ENCODE results near the gene TBC1D24.
A peak's percentile ranks its signal among the peaks of the same experiment; 100 is the strongest.

Gene TBC1D24

GRCh38 chr16:2458887-2459646 lies 15.9 kb upstream of the TBC1D24 start:
- peaks cover 52% of the 10 kb centered on the region for H3K36me3 Mint-ChIP-seq
- peaks cover 15% of the 10 kb centered on the region for H3K4me1 Mint-ChIP-seq
- no peaks in the 10 kb centered on the region for H3K9me3 Mint-ChIP-seq
- peak overlapping the region; percentile 96 for H3K27ac Mint-ChIP-seq
- DNase-seq (ENCODE audit: low spot score in 2 of 2) = no peak
- peak overlapping the region; percentile 87 for H3K4me3 Mint-ChIP-seq
- ATAC-seq = no peak

- Mint-ChIP-seq H3K4me1 (peaks cover 15% of the 10 kb centered on the region), H3K27ac (peak within 1 kb of the TSS; percentile 96), H3K4me3 (peak within 1 kb of the TSS; percentile 87), H3K36me3 (peaks cover 46% of the 10 kb centered on the region), H3K9me3 (no peaks in the 10 kb centered on the region)
- ATAC-seq = peak; percentile 95
- peak; percentile 94 to 98 for DNase-seq (ENCODE audit: low spot score in 2 of 2)
These were observed 15.1 kb upstream of the TBC1D24 start, which contains the start of gene TEDC2 for GRCh38 chr16:2459647-2460390. TEDC2 (plus strand) TSS chr16:2460109; CDS start chr16:2460145, 36 bp downstream.

- DNase-seq (ENCODE audit: low spot score in 2 of 2) (no peak), ATAC-seq (no peak)
- Mint-ChIP-seq H3K4me1 (peaks cover 15% of the 10 kb centered on the region), H3K36me3 (peaks cover 41% of the 10 kb centered on the region), H3K27ac (no peak overlapping the region), H3K4me3 (peak overlapping the region; percentile 87), H3K9me3 (no peaks in the 10 kb centered on the region)
These were observed 14.6 kb upstream of the TBC1D24 start for GRCh38 chr16:2460391-2460713.

- H3K27ac Mint-ChIP-seq = no peak overlapping the region
- peak overlapping the region; percentile 87 for H3K4me3 Mint-ChIP-seq
- no peaks in the 10 kb centered on the region for H3K9me3 Mint-ChIP-seq
- DNase-seq (ENCODE audit: low spot score in 2 of 2) (no peak), ATAC-seq (no peak)
- peaks cover 35% of the 10 kb centered on the region for H3K36me3 Mint-ChIP-seq
- peaks cover 15% of the 10 kb centered on the region for H3K4me1 Mint-ChIP-seq
These were observed 14.0 kb upstream of the TBC1D24 start for GRCh38 chr16:2460916-2461315.

- ATAC-seq (no peak), DNase-seq (ENCODE audit: low spot score in 2 of 2) (no peak)
- Mint-ChIP-seq H3K27ac (no peak overlapping the region), H3K4me1 (peaks cover 17% of the 10 kb centered on the region), H3K9me3 (no peaks in the 10 kb centered on the region), H3K4me3 (no peak overlapping the region), H3K36me3 (peaks cover 24% of the 10 kb centered on the region)
These were observed 12.7 kb upstream of the TBC1D24 start for GRCh38 chr16:2462031-2462866.

- H3K4me3 Mint-ChIP-seq = no peak overlapping the region
- no peak for DNase-seq (ENCODE audit: low spot score in 2 of 2)
- no peaks in the 10 kb centered on the region for H3K9me3 Mint-ChIP-seq
- H3K27ac Mint-ChIP-seq = no peak overlapping the region
- peaks cover 7% of the 10 kb centered on the region for H3K36me3 Mint-ChIP-seq
- peaks cover 18% of the 10 kb centered on the region for H3K4me1 Mint-ChIP-seq
- ATAC-seq = no peak
These were observed 10.6 kb upstream of the TBC1D24 start for GRCh38 chr16:2464333-2464732.

GRCh38 chr16:2465653-2466415 lies 9.1 kb upstream of the TBC1D24 start:
- ATAC-seq (no peak), DNase-seq (ENCODE audit: low spot score in 2 of 2) (no peak)
- no peaks in the 10 kb centered on the region for H3K36me3 Mint-ChIP-seq
- H3K27ac Mint-ChIP-seq = no peak overlapping the region
- no peak overlapping the region for H3K4me3 Mint-ChIP-seq
- H3K9me3 Mint-ChIP-seq = no peaks in the 10 kb centered on the region
- peaks cover 19% of the 10 kb centered on the region for H3K4me1 Mint-ChIP-seq

- Mint-ChIP-seq H3K9me3 (no peaks in the 10 kb centered on the region), H3K4me3 (peak overlapping the region; percentile 7), H3K36me3 (no peaks in the 10 kb centered on the region), H3K4me1 (peaks cover 19% of the 10 kb centered on the region), H3K27ac (no peak overlapping the region)
- DNase-seq (ENCODE audit: low spot score in 2 of 2) (no peak), ATAC-seq (no peak)
These were observed 8.0 kb upstream of the TBC1D24 start for GRCh38 chr16:2466667-2467527.

- DNase-seq (ENCODE audit: low spot score in 2 of 2) = no peak
- Mint-ChIP-seq H3K4me1 (peaks cover 19% of the 10 kb centered on the region), H3K27ac (no peak overlapping the region), H3K4me3 (peak overlapping the region; percentile 53), H3K36me3 (no peaks in the 10 kb centered on the region), H3K9me3 (no peaks in the 10 kb centered on the region)
- peak; percentile 41 for ATAC-seq
These were observed 7.2 kb upstream of the TBC1D24 start for GRCh38 chr16:2467528-2468232.

- no peak overlapping the region for H3K27ac Mint-ChIP-seq
- H3K4me1 Mint-ChIP-seq = peaks cover 24% of the 10 kb centered on the region
- H3K36me3 Mint-ChIP-seq = no peaks in the 10 kb centered on the region
- DNase-seq (ENCODE audit: low spot score in 2 of 2) (no peak), ATAC-seq (peak; percentile 44)
- peak overlapping the region; percentile 53 for H3K4me3 Mint-ChIP-seq
- no peaks in the 10 kb centered on the region for H3K9me3 Mint-ChIP-seq
These were observed 6.6 kb upstream of the TBC1D24 start for GRCh38 chr16:2468233-2468724.

- ATAC-seq = no peak
- Mint-ChIP-seq H3K27ac (no peak overlapping the region), H3K9me3 (no peaks in the 10 kb centered on the region), H3K4me3 (peak overlapping the region; percentile 53), H3K36me3 (no peaks in the 10 kb centered on the region), H3K4me1 (peaks cover 26% of the 10 kb centered on the region)
- no peak for DNase-seq (ENCODE audit: low spot score in 2 of 2)
These were observed 6.1 kb upstream of the TBC1D24 start for GRCh38 chr16:2468725-2469398.

GRCh38 chr16:2469399-2470233 lies 5.3 kb upstream of the TBC1D24 start:
- no peak for ATAC-seq
- no peaks in the 10 kb centered on the region for H3K9me3 Mint-ChIP-seq
- H3K27ac Mint-ChIP-seq = peak overlapping the region; percentile 81
- no peak for DNase-seq (ENCODE audit: low spot score in 2 of 2)
- no peaks in the 10 kb centered on the region for H3K36me3 Mint-ChIP-seq
- peaks cover 26% of the 10 kb centered on the region for H3K4me1 Mint-ChIP-seq
- peak overlapping the region; percentile 53 for H3K4me3 Mint-ChIP-seq
